Activated naive CD4-positive, alpha-beta T cell treated with anti-CD3 and anti-CD28 coated beads, Interleukin-2, amount 50 U/mL, for 24 hours (primary cell): ENCODE data around the gene STRIP1.

ENCODE experiments used
- H3K27ac Mint-ChIP-seq: one replicate; pipeline ENCODE4 v1.8.0; 2021; ENCODE audit warnings: mild to moderate bottlenecking, mixed read lengths
- H3K27me3 Mint-ChIP-seq: one replicate; pipeline ENCODE4 v1.8.0; 2021; ENCODE audit warnings: mixed read lengths
- H3K36me3 Mint-ChIP-seq: one replicate; pipeline ENCODE4 v1.8.0; 2021; ENCODE audit warnings: mixed read lengths
- H3K4me1 Mint-ChIP-seq: one replicate; pipeline ENCODE4 v1.8.0; 2021; ENCODE audit warnings: mixed read lengths
- H3K4me3 Mint-ChIP-seq: one replicate; pipeline ENCODE4 v1.8.0; 2021; ENCODE audit warnings: mild to moderate bottlenecking, mixed read lengths
- H3K9me3 Mint-ChIP-seq: one replicate; pipeline ENCODE4 v1.8.0; 2021; ENCODE audit warnings: mixed read lengths

The STRIP1 gene

GRCh38 chr1:110032327-110032726 lies 2.1 kb upstream of the STRIP1 start:
- H3K4me3 Mint-ChIP-seq: peak overlapping the region; percentile 12
- H3K36me3 Mint-ChIP-seq: no peaks in the 10 kb centered on the region
- H3K27me3 Mint-ChIP-seq: no peaks in the 10 kb centered on the region
- peaks cover 63% of the 10 kb centered on the region for H3K4me1 Mint-ChIP-seq
- H3K27ac Mint-ChIP-seq: peak overlapping the region; percentile 46
- no peaks in the 10 kb centered on the region for H3K9me3 Mint-ChIP-seq

- H3K27ac Mint-ChIP-seq: peak overlapping the region; percentile 96
- H3K27me3 Mint-ChIP-seq: no peaks in the 10 kb centered on the region
- peaks cover 64% of the 10 kb centered on the region for H3K4me1 Mint-ChIP-seq
- no peaks in the 10 kb centered on the region for H3K9me3 Mint-ChIP-seq
- H3K36me3 Mint-ChIP-seq: no peaks in the 10 kb centered on the region
- H3K4me3 Mint-ChIP-seq: peak overlapping the region; percentile 89
These were observed 1.0 kb upstream of the STRIP1 start for GRCh38 chr1:110033421-110033820.

- Mint-ChIP-seq H3K4me1 (peaks cover 64% of the 10 kb centered on the region), H3K4me3 (peak overlapping the region; percentile 89), H3K9me3 (no peaks in the 10 kb centered on the region), H3K27ac (peak overlapping the region; percentile 96), H3K36me3 (peaks cover 2% of the 10 kb centered on the region), H3K27me3 (no peaks in the 10 kb centered on the region)
These were observed 379 bp upstream of the STRIP1 start for GRCh38 chr1:110034040-110034450.

GRCh38 chr1:110035236-110035752 lies 870 bp downstream of the STRIP1 start:
- no peaks in the 10 kb centered on the region for H3K27me3 Mint-ChIP-seq
- peaks cover 57% of the 10 kb centered on the region for H3K4me1 Mint-ChIP-seq
- peak overlapping the region; percentile 53 for H3K27ac Mint-ChIP-seq
- H3K9me3 Mint-ChIP-seq: no peaks in the 10 kb centered on the region
- peak overlapping the region; percentile 96 for H3K4me3 Mint-ChIP-seq
- peaks cover 3% of the 10 kb centered on the region for H3K36me3 Mint-ChIP-seq

GRCh38 chr1:110038271-110038670 lies 3.8 kb downstream of the STRIP1 start:
- no peak overlapping the region for H3K27ac Mint-ChIP-seq
- H3K4me1 Mint-ChIP-seq: peaks cover 39% of the 10 kb centered on the region
- H3K27me3 Mint-ChIP-seq: no peaks in the 10 kb centered on the region
- H3K9me3 Mint-ChIP-seq: no peaks in the 10 kb centered on the region
- H3K36me3 Mint-ChIP-seq: peaks cover 3% of the 10 kb centered on the region
- H3K4me3 Mint-ChIP-seq: no peak overlapping the region

- Mint-ChIP-seq H3K36me3 (peaks cover 6% of the 10 kb centered on the region), H3K27me3 (no peaks in the 10 kb centered on the region), H3K9me3 (no peaks in the 10 kb centered on the region), H3K4me3 (no peak overlapping the region), H3K4me1 (peaks cover 30% of the 10 kb centered on the region), H3K27ac (no peak overlapping the region)
These were observed 5.2 kb downstream of the STRIP1 start for GRCh38 chr1:110039641-110040040.

GRCh38 chr1:110040548-110040947 lies 6.1 kb downstream of the STRIP1 start:
- Mint-ChIP-seq H3K27me3 (no peaks in the 10 kb centered on the region), H3K27ac (no peak overlapping the region), H3K4me1 (peaks cover 26% of the 10 kb centered on the region), H3K9me3 (no peaks in the 10 kb centered on the region), H3K4me3 (no peak overlapping the region), H3K36me3 (peaks cover 9% of the 10 kb centered on the region)

GRCh38 chr1:110043016-110043415 lies 8.6 kb downstream of the STRIP1 start:
- peaks cover 15% of the 10 kb centered on the region for H3K36me3 Mint-ChIP-seq
- no peaks in the 10 kb centered on the region for H3K27me3 Mint-ChIP-seq
- H3K4me1 Mint-ChIP-seq: peaks cover 11% of the 10 kb centered on the region
- no peak overlapping the region for H3K4me3 Mint-ChIP-seq
- H3K9me3 Mint-ChIP-seq: no peaks in the 10 kb centered on the region
- no peak overlapping the region for H3K27ac Mint-ChIP-seq

GRCh38 chr1:110047463-110047862 lies 13.0 kb downstream of the STRIP1 start:
- H3K9me3 Mint-ChIP-seq: no peaks in the 10 kb centered on the region
- H3K36me3 Mint-ChIP-seq: peaks cover 17% of the 10 kb centered on the region
- H3K4me3 Mint-ChIP-seq: no peak overlapping the region
- H3K27ac Mint-ChIP-seq: no peak overlapping the region
- no peaks in the 10 kb centered on the region for H3K27me3 Mint-ChIP-seq
- no peaks in the 10 kb centered on the region for H3K4me1 Mint-ChIP-seq

- no peaks in the 10 kb centered on the region for H3K27me3 Mint-ChIP-seq
- no peaks in the 10 kb centered on the region for H3K9me3 Mint-ChIP-seq
- H3K27ac Mint-ChIP-seq: no peak overlapping the region
- no peak overlapping the region for H3K4me3 Mint-ChIP-seq
- H3K4me1 Mint-ChIP-seq: no peaks in the 10 kb centered on the region
- peaks cover 20% of the 10 kb centered on the region for H3K36me3 Mint-ChIP-seq
These were observed 13.8 kb downstream of the STRIP1 start for GRCh38 chr1:110048240-110048639.

GRCh38 chr1:110048923-110049601 lies 14.6 kb downstream of the STRIP1 start:
- Mint-ChIP-seq H3K27me3 (no peaks in the 10 kb centered on the region), H3K4me3 (no peak overlapping the region), H3K9me3 (no peaks in the 10 kb centered on the region), H3K36me3 (peaks cover 23% of the 10 kb centered on the region), H3K27ac (no peak overlapping the region), H3K4me1 (no peaks in the 10 kb centered on the region)

- no peak overlapping the region for H3K27ac Mint-ChIP-seq
- H3K4me3 Mint-ChIP-seq: no peak overlapping the region
- H3K4me1 Mint-ChIP-seq: no peaks in the 10 kb centered on the region
- H3K36me3 Mint-ChIP-seq: peaks cover 23% of the 10 kb centered on the region
- no peaks in the 10 kb centered on the region for H3K9me3 Mint-ChIP-seq
- H3K27me3 Mint-ChIP-seq: no peaks in the 10 kb centered on the region
These were observed 15.6 kb downstream of the STRIP1 start for GRCh38 chr1:110049801-110050601.

GRCh38 chr1:110050602-110051261 lies 16.3 kb downstream of the STRIP1 start:
- no peaks in the 10 kb centered on the region for H3K9me3 Mint-ChIP-seq
- peaks cover 20% of the 10 kb centered on the region for H3K36me3 Mint-ChIP-seq
- no peaks in the 10 kb centered on the region for H3K4me1 Mint-ChIP-seq
- H3K27ac Mint-ChIP-seq: no peak overlapping the region
- H3K27me3 Mint-ChIP-seq: no peaks in the 10 kb centered on the region
- no peak overlapping the region for H3K4me3 Mint-ChIP-seq

GRCh38 chr1:110051262-110051648 lies 16.8 kb downstream of the STRIP1 start:
- Mint-ChIP-seq H3K36me3 (peaks cover 20% of the 10 kb centered on the region), H3K9me3 (no peaks in the 10 kb centered on the region), H3K27me3 (no peaks in the 10 kb centered on the region), H3K4me3 (no peak overlapping the region), H3K27ac (no peak overlapping the region), H3K4me1 (no peaks in the 10 kb centered on the region)

GRCh38 chr1:110053552-110054428 lies 19.4 kb downstream of the STRIP1 start:
- Mint-ChIP-seq H3K36me3 (peaks cover 15% of the 10 kb centered on the region), H3K9me3 (no peaks in the 10 kb centered on the region), H3K27ac (peak overlapping the region; percentile 65), H3K4me3 (no peak overlapping the region), H3K27me3 (no peaks in the 10 kb centered on the region), H3K4me1 (no peaks in the 10 kb centered on the region)
